Uterus (tissue), 4 donors: ENCODE results near the gene BIVM. TPM values are rescaled to one million over a fixed set of nuclear protein-coding genes. Genes with fewer than 3 reads are reported as not detected.

Source experiments
- DNase-seq, 2 donors: peaks; one replicate each; pipeline ENCODE4 v3.0.0-alpha.2; 2019 to 2020
- H3K27ac ChIP-seq, 2 donors: fragments of 200-600 bp; sonication (generic); 1 replicate in 1 of 2; 2 replicates in 1 of 2; pipeline ENCODE4 v1.5.1; 2016 to 2018
- H3K27me3 ChIP-seq, 2 donors: fragments of 200-600 bp; sonication (generic); one replicate each; pipeline ENCODE4 v1.5.1; 2018 to 2019; ENCODE audit warnings: control low read depth in 1 of 2
- H3K36me3 ChIP-seq, 2 donors: fragments of 200-600 bp; sonication (generic); one replicate each; pipeline ENCODE4 v1.5.1; 2019; ENCODE audit warnings: control low read depth in 1 of 2
- H3K4me1 ChIP-seq, 2 donors: fragments of 200-600 bp; sonication (generic); one replicate each; pipeline ENCODE4 v1.5.1; 2018 to 2019; ENCODE audit warnings: control low read depth in 1 of 2
- H3K4me3 ChIP-seq, 2 donors: fragments of 200-600 bp; sonication (generic); 1 replicate in 1 of 2; 2 replicates in 1 of 2; pipeline ENCODE4 v1.5.1; 2018 to 2019; ENCODE audit warnings: mild to moderate bottlenecking in 1 of 2
- H3K9me3 ChIP-seq, 2 donors: fragments of 200-600 bp; sonication (generic); one replicate each; pipeline ENCODE4 v1.5.1; 2019; ENCODE audit warnings: control low read depth in 1 of 2
- POLR2A ChIP-seq, 2 donors: fragments of 450-650 bp; IDR thresholded peaks; one replicate each; pipeline ENCODE4 v1.6.1; 2016; ENCODE audit warnings: antibody characterized with exemption in 2 of 2, mild to moderate bottlenecking in 1 of 2, moderate library complexity in 1 of 2
- intact Hi-C: fragments of 100-400 bp; cut with DNase I; formaldehyde crosslinking; loops from one replicate; pipeline ENCODE4 v1.15.1; 2023; ENCODE audit warnings: low total_unique reads
- total RNA-seq, 4 donors: library from RNA; depleted of rRNA in 3 of 4; stranded (reverse); fragments of >200 nt in 3 of 4; gene quantifications; one replicate each; pipeline versions ENCODE4 v1.1.0 to v1.2.4, GENCODE V29; 2014 to 2023
- TF ChIP-seq, protein P1 (sequence below), 4 experiments: fragments of 200-600 bp in 2 of 4; fragments of 450-650 bp in 2 of 4; sonication (generic) in 2 of 4; IDR thresholded peaks; one replicate each; pipeline ENCODE4 v1.5.1; 2016 to 2019; ENCODE audit warnings: antibody characterized with exemption in 4 of 4, mild to moderate bottlenecking in 2 of 4, moderate library complexity in 1 of 4
- donor health status: DM: yes; HTN: yes; CAD: no.

BIVM gene
- total RNA-seq, 4 donors from 2014 or later, result 5.0 to 55.9 (median 18.0) TPM

DNA sequence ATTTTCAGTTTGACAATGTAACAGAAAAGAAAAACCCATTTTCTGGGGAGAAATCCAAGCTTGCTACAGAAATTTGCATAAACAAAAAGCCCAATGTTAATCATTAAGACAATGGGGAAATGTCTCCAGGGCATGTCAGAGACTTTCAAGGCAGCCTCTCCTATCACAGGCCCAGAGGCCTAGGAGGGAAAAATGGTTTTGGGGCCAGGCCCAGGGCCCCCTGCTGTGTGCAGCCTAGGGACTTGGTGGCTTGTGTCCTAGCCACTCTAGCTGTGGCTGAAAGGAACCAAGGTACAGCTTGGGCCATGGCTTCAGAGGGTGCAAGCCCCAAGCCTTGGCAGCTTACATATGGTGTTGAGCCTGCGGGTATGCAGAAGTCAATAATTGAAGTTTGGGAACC lies 17.3 kb upstream of the BIVM start:
- Histone ChIP-seq H3K9me3 (no peaks in the 10 kb centered on the region), H3K4me3 (no peak overlapping the region), H3K4me1 (no peaks in the 10 kb centered on the region), H3K27me3 (no peaks in the 10 kb centered on the region), H3K27ac (no peak overlapping the region), H3K36me3 (no peaks in the 10 kb centered on the region)
- TF ChIP-seq, protein P1, sequence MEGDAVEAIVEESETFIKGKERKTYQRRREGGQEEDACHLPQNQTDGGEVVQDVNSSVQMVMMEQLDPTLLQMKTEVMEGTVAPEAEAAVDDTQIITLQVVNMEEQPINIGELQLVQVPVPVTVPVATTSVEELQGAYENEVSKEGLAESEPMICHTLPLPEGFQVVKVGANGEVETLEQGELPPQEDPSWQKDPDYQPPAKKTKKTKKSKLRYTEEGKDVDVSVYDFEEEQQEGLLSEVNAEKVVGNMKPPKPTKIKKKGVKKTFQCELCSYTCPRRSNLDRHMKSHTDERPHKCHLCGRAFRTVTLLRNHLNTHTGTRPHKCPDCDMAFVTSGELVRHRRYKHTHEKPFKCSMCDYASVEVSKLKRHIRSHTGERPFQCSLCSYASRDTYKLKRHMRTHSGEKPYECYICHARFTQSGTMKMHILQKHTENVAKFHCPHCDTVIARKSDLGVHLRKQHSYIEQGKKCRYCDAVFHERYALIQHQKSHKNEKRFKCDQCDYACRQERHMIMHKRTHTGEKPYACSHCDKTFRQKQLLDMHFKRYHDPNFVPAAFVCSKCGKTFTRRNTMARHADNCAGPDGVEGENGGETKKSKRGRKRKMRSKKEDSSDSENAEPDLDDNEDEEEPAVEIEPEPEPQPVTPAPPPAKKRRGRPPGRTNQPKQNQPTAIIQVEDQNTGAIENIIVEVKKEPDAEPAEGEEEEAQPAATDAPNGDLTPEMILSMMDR (IDR thresholded peaks at IDR 0.05), result no peak
- no peak for TF ChIP-seq POLR2A (IDR thresholded peaks at IDR 0.05)
- no peak for DNase-seq
- intact Hi-C loops, result no loop called here

DNA sequence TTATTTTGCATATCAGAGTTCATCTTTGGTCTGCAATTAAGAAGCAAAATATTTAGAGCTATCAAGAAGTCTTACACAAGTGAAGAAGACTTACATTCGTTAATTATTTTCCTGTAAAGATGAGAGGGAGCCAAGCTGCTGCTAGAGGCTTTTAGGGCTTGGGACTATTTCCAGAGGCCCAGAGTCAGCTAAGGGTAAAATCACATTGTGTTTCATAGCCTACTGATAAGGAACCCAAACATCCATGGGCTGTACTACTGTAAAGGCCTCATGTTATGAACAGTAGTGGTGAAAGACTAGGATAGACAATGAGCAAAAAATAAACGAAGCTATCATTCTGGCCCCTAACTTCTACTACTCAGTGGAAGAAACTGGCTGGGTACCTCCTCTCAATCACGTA lies 14.4 kb upstream of the BIVM start:
- intact Hi-C loops, result no loop called here
- no peak for DNase-seq
- no peaks in the 10 kb centered on the region for H3K27me3 ChIP-seq
- H3K4me3 ChIP-seq, result no peak overlapping the region
- no peaks in the 10 kb centered on the region for H3K36me3 ChIP-seq
- H3K4me1 ChIP-seq, result no peaks in the 10 kb centered on the region
- H3K9me3 ChIP-seq, result no peaks in the 10 kb centered on the region
- H3K27ac ChIP-seq, result no peak overlapping the region
- TF ChIP-seq POLR2A (IDR thresholded peaks at IDR 0.05), result no peak
- TF ChIP-seq, protein P1 (IDR thresholded peaks at IDR 0.05), result no peak

DNA sequence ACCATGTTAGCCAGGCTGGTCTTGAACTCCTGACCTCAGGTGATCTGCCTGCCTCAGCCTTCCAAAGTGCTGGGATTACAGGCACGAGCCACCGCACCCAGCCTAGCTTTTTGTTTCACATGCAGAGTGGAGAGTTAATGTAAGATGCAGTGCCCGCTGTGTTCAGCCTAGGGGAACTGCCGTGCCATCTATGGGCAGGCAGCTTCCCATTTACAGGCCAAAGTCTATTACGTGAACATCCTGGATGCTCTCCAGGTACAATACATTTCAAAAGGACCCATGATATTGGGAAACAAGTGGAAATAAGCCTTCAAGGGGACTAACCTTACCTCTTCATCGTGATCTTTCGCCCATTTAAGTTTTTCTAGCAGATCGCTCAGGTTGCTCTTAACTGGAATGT lies 10.2 kb upstream of the BIVM start:
- no peak overlapping the region for H3K27ac ChIP-seq
- no peaks in the 10 kb centered on the region for H3K4me1 ChIP-seq
- TF ChIP-seq, protein P1 (IDR thresholded peaks at IDR 0.05), result no peak
- TF ChIP-seq POLR2A (IDR thresholded peaks at IDR 0.05), result no peak
- DNase-seq, result no peak
- no peaks in the 10 kb centered on the region for H3K27me3 ChIP-seq
- intact Hi-C loops, result no loop called here
- H3K9me3 ChIP-seq, result no peaks in the 10 kb centered on the region
- H3K4me3 ChIP-seq, result no peak overlapping the region
- no peaks in the 10 kb centered on the region for H3K36me3 ChIP-seq

DNA sequence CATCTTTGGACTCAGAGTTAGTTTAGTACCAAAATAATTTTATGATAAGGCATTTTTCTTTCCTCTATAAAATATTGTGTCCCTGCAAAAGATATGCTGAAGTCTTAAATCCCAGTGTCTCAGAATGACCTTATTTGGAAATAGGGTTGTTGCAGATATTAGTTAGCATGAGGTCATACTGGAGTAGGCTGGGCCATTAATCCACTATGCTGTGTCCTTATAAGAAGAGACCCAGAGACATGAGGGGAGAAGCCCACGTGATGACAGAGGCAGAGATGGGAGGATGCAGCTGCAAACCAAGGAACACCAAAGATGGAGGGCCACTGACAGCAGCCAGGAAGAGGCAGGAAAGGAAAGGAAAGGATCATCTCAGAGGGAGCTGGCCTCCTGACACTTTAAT lies 6.5 kb upstream of the BIVM start:
- TF ChIP-seq, protein P1 (IDR thresholded peaks at IDR 0.05), result no peak
- H3K9me3 ChIP-seq, result no peaks in the 10 kb centered on the region
- H3K27me3 ChIP-seq, result no peaks in the 10 kb centered on the region
- H3K27ac ChIP-seq, result no peak overlapping the region
- DNase-seq, result no peak
- H3K4me3 ChIP-seq, result no peak overlapping the region
- H3K4me1 ChIP-seq, result no peaks in the 10 kb centered on the region
- H3K36me3 ChIP-seq, result no peaks in the 10 kb centered on the region
- intact Hi-C loops, result no loop called here

DNA sequence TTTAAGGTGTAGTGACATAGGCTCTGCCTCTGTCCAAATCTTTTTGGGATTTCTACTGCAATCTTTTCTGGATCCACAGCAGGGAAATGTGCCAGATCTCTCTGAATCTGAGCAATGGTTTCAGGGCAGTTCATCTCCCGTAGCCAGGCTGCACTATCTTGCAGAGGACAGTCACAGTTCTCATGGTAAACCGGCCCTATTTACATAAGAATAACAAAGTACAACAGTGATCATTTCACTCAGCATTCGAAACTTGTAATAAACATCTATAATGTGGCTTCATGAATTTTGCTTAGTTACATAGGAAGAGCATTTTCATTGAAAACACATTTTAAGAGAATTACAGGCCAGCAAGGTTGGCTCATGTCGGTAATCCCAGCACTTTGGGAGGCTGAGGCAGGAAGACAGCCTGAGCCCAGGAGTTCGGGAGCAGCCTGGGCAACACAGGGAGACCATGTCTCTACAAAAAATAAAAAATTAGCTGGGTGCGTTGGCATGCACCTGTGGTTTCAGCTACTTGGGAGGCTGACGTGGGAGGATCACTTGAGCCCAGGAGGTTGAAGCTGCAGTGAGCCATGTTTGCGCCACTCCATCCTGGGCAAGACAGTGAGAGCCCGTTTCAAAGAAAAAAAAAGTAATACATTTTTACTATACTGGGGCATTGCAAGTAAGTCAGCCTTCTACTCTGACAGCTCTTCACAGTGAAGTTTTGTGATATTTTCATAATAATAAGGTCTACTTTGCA lies 5.1 kb upstream of the BIVM start:
- no peak overlapping the region for H3K4me3 ChIP-seq
- intact Hi-C loops, result no loop called here
- TF ChIP-seq, protein P1 (IDR thresholded peaks at IDR 0.05), result no peak
- TF ChIP-seq POLR2A (IDR thresholded peaks at IDR 0.05), result no peak
- H3K9me3 ChIP-seq, result no peaks in the 10 kb centered on the region
- no peak for DNase-seq
- no peaks in the 10 kb centered on the region for H3K36me3 ChIP-seq
- no peaks in the 10 kb centered on the region for H3K27me3 ChIP-seq
- no peak overlapping the region for H3K27ac ChIP-seq
- H3K4me1 ChIP-seq, result no peaks in the 10 kb centered on the region
